Measurements from ENCODE around the gene PDZD2. TPM values are rescaled to one million over a fixed set of nuclear protein-coding genes. Genes with fewer than 3 reads are reported as not detected.

PDZD2 gene
- total and polyA plus RNA-seq, 9 donors, result 21.2 to 58.2 (median 37.8) TPM

DNA sequence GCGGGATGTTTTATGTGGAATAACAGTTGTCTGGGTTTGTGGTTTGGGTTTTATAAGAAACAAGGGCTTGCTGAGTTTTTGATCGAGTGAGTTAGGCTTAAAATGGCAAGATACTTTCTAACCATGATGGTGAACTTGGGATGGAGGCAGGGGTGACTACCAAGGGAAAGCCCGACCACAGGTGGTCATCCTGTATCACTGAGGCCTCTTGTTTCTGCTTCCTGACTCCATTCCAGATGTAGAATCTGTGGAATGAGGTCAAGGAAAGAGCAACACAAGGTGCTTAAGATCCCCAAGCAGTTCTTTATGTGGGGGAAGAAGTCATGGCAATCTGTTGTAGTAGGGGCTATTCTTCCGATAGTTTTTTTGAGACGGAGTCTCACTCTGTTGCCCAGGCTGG is 412.9 kb downstream of the PDZD2 start:
- H3K36me3 ChIP-seq, result no peaks in the 10 kb centered on the region

DNA sequence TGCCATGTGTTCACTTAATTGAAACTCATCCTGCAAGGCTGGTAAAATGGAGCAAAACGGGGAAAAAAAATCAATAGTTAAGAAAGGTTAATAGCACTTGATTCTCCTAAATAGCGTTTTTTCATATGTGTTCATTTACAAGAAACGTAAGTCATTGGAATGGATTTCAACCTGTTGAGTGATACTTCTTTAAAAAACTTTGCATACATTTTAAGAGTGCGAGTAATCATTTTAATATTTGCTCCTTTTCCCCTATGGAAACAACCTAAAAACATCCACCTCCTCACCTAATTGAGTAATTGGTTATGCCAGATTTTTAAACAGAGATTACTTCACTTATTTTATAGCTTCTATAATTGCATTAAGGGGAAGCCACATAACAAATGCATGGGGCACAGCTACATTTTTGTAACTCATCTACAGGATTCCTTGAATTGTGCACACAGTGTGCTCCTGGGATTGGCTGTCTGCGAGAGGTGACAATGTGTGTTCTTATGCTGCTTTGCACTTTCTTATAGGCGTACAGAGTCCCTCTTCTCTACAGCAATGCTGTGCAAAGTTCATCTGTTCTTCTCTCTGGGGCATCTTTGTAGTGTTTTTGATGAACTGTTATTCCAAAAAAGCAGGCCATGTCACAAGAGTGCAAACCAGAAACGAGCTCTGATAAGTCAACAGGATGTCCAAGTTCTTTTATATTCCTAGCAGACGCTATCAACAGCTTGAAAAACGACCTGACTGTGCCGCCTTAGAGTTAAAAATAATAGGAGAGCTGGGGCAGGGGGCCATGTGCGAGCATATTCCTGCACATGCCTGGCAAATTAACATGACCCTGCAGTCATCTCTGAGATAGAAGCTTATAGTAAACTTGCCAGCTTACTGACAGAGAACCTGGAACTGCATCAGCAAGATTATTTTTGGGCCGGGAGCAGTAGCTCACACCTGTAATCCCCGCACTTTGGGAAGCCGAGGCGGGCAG is 417.2 kb downstream of the PDZD2 start:
- Histone ChIP-seq H3K4me3 (no peak overlapping the region), H3K9me3 (no peaks in the 10 kb centered on the region), H3K4me1 (ENCODE audit: insufficient read depth) (no peaks in the 10 kb centered on the region), H3K27ac (no peak overlapping the region), H3K36me3 (no peaks in the 10 kb centered on the region), H3K27me3 (no peaks in the 10 kb centered on the region)
- DNase-seq, result no peak
- 67 to 73% (median 72%) methylated on average over 15 of the region's 15 CpGs for WGBS, 3 donors
- intact Hi-C loops (cut with DNase I), result no loop called here
- no peak for TF ChIP-seq EP300 (IDR thresholded peaks at IDR 0.05)
- no peak for TF ChIP-seq CTCF (IDR thresholded peaks at IDR 0.05)
- no peak for TF ChIP-seq POLR2A (IDR thresholded peaks at IDR 0.05)

More for the DNA sequence above, 412.9 kb downstream of the PDZD2 start:
- H3K27ac ChIP-seq, result no peak overlapping the region
- intact Hi-C loops (cut with DNase I), result no loop called here
- peaks cover 2% of the 10 kb centered on the region for H3K4me1 ChIP-seq (ENCODE audit: insufficient read depth)
- TF ChIP-seq CTCF (IDR thresholded peaks at IDR 0.05) (no peak), EP300 (IDR thresholded peaks at IDR 0.05) (no peak), POLR2A (IDR thresholded peaks at IDR 0.05) (no peak)
- 98 to 99% (median 98%) methylated on average over 5 of the region's 5 CpGs for WGBS, 3 donors
- no peaks in the 10 kb centered on the region for H3K9me3 ChIP-seq
- no peaks in the 10 kb centered on the region for H3K27me3 ChIP-seq
- H3K4me3 ChIP-seq, result no peak overlapping the region
- DNase-seq, result no peak

- DNase-seq, result no peak
- 84 to 90% (median 86%) methylated on average over 12 of the region's 12 CpGs for WGBS, 3 donors
- H3K9me3 ChIP-seq, result no peaks in the 10 kb centered on the region
- H3K4me3 ChIP-seq, result no peak overlapping the region
- no peaks in the 10 kb centered on the region for H3K36me3 ChIP-seq
- H3K4me1 ChIP-seq (ENCODE audit: insufficient read depth), result no peaks in the 10 kb centered on the region
- TF ChIP-seq CTCF (IDR thresholded peaks at IDR 0.05), result no peak
- no peak for TF ChIP-seq EP300 (IDR thresholded peaks at IDR 0.05)
- TF ChIP-seq POLR2A (IDR thresholded peaks at IDR 0.05), result no peak
- no peaks in the 10 kb centered on the region for H3K27me3 ChIP-seq
- intact Hi-C loops (cut with DNase I), result no loop called here
- H3K27ac ChIP-seq, result no peak overlapping the region
Measured at GRCh38 chr5:32057187-32058096, 418.5 kb downstream of the PDZD2 start.

GRCh38 chr5:32058101-32058500 is 419.2 kb downstream of the PDZD2 start:
- TF ChIP-seq CTCF (IDR thresholded peaks at IDR 0.05), result no peak
- TF ChIP-seq EP300 (IDR thresholded peaks at IDR 0.05), result no peak
- no peak for TF ChIP-seq POLR2A (IDR thresholded peaks at IDR 0.05)
- Histone ChIP-seq H3K27ac (no peak overlapping the region), H3K9me3 (no peaks in the 10 kb centered on the region), H3K36me3 (no peaks in the 10 kb centered on the region), H3K27me3 (no peaks in the 10 kb centered on the region), H3K4me3 (no peak overlapping the region), H3K4me1 (ENCODE audit: insufficient read depth) (no peaks in the 10 kb centered on the region)
- no peak for DNase-seq
- intact Hi-C loops (cut with DNase I), result no loop called here
- 93 to 96% (median 95%) methylated on average over 4 of the region's 4 CpGs for WGBS, 3 donors
